GM21717 (cell line): ENCODE data around the gene VAT1L.

Source experiments
- ATAC-seq: cut with Tn5 transposase; IDR thresholded peaks from one replicate; pipeline ENCODE4 v1.9.1; 2021; ENCODE audit warnings: mild to moderate bottlenecking, moderate library complexity; ENCODE audit not compliant: unreplicated experiment

The VAT1L gene

DNA sequence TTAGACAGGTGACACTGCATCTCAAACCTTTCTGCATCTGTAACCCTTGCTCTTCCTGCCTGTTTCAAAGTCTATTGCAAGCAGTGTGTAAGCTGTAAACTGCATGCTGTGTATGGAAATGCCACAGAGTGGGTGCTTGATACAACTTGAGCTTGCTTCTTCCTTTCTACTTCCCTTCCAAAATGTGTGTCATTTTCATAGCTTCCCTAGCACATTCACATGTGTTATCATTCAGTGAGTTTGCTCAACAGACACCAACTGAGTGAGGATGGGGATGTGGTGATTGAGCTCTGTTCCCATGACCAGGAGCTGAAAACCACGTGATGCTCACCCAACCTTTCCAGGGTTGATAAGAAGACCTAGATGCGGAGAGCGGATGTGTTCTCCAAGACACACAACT, 111.1 kb downstream of the VAT1L start:
- no peak for ATAC-seq

DNA sequence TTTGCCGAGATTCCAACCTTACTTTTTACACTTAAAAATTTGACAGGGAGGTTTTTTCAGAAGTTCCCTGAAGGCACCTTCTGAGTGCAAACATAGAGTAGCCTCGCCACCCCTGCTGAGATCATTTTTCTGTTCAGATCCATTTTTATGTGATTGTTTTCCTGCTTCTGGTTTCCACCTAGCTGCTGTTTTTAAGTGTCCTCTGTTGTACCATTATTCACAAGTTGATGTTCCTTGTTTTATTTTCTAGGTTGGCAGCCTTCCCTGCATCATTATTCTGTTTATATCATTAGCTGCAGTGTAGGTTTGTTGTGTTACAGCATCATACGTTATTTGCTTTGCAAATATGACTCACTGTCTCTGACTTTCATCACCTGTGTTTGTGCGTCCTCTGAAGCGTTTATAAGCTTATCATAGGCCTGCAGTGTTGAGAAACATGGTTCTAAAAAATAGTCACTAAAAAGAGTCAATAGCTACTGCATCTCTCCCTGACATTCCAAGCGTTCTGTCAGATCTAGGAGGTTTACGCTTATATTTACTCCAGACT, 117.1 kb downstream of the VAT1L start:
- ATAC-seq, result no peak

DNA sequence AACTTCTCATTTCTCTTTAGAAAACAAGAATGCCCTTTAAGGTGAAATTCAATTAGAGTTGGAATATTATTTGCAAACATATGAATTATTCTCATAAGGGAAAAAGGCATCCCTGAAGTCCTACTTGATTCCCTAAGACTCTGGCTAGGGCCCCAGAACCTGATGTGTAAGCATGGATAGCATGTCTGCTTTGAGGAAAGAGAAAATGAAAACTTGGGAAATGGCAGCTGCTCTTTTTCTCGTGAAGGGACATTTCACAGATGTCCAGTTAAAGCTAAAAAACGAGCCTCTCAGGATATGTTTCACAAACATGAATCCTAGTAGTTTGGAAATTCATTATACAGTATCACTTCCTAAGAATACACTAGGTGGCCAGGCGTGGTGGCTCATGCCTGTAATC, 121.7 kb downstream of the VAT1L start:
- no peak for ATAC-seq

DNA sequence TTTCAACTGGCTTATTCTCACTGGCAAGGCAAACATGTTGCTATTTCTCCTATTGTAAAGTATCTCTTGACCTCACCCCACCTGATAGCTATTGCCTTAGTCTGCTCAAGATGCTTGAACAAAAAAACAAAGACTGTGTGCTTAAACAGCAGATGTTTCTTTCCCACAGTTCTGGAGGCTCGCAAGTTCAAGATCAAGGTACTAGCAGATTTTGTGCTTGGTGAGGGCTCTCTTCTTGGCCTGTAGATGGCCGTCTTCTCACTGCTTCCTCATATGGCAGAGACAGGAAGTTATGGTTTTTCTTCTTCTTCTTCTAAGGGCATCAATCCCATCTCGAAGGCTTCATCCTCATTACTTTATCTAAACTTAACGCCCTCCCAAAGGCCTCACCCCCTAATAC, 124.3 kb downstream of the VAT1L start:
- no peak for ATAC-seq

DNA sequence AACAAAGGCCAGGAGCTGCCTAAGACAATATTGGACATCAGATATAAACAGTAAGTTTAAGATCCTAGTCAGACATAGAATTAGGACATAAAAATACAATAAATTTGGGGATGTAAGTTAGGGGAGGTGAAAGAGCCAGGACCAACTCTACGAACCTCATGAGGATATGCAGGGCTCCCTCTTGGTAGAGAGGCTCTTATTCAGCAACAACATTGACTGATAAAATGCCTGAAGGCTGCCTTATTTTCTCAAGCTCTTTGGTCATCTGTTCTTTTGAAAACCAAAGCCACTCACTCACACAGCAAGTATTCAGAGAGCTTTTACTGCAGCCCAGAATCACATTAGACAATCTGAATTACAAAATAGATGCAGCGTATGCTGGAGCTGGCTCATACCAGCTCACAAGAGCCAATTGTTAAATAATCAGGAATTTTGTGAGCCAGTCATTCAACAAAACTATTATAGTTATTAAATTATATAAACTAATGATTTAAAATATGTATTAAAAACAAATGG, 125.4 kb downstream of the VAT1L start:
- ATAC-seq, result no peak

DNA sequence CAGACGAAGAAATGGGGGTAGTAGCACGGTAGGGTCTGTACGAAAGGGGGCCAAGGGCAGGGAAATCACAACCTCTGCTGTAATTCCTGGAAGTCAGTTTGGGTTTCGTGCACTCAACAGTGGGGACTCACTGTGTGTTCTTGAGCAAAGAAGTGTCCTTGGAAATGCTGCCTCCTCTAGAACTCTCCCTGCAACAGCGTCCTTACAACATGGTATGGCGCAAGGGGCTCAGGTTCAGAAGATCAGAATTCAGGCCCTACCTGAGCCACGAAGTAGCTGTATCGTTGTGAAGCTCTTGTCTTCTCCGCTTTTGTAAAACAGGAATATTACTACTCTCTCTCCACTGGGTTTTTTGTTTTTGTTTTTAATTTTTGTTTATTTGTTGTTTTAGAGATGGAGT, 127.7 kb downstream of the VAT1L start:
- ATAC-seq, result no peak

DNA sequence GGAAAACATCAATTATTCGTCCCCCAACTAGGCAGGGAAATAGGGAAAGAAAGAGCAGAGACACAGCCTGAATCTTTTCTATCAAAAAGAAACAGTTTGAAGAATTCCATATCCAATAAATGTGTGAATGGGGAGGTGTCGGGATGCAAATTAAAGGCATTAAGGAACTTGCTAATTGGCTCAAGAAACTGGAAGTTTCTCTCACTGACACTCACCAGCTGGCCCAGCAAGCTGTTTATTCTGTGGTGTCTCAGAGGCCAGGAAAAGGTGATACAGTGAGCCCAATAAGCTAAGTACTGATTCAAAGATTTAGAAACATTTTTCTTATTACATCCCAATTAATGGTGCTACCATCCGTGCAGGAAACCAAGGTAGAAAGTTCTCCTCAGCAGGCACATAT, 129.6 kb downstream of the VAT1L start:
- no peak for ATAC-seq

DNA sequence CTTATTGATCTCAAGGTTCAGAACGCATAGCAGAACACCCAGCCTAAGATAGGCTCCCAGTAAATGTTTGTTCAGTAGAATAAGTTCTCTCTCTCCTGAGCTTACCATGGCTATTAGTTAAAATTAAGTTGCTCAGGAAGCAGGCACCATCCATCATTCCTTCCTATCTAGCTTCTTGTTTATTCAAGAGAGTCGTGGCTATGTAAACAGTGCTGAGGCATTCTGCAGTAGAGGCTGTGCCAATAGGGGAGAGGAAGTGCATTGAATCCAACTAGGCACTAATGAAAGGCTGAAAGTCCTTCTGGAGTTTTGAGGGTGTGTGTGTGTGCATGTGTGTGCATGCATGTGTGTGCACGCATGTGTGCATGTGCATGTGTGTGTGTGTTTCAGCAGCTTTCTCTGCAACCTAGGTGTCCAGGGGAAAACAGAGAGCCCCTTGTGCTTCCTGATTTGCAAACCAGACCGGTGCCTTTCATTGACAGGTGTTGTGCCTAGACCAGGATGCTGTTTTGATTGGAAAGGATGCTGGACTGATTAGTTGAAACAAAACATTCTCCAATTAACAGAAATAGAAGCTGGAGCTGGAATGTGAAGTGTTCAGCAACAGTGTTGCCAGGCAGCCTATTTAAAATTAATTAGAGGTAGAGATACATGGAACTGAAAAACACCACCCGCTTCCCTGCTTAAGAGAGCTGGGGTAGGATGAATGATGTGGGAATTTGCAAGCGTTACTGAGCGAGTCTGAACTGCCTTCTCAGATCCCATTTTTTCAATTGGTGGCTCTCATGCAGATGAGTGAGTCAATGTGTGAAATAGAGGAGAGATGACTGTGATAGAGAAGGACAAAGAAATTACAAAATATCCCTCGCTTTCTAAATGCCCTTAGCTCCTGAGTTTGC, 130.7 kb downstream of the VAT1L start:
- ATAC-seq, result no peak

DNA sequence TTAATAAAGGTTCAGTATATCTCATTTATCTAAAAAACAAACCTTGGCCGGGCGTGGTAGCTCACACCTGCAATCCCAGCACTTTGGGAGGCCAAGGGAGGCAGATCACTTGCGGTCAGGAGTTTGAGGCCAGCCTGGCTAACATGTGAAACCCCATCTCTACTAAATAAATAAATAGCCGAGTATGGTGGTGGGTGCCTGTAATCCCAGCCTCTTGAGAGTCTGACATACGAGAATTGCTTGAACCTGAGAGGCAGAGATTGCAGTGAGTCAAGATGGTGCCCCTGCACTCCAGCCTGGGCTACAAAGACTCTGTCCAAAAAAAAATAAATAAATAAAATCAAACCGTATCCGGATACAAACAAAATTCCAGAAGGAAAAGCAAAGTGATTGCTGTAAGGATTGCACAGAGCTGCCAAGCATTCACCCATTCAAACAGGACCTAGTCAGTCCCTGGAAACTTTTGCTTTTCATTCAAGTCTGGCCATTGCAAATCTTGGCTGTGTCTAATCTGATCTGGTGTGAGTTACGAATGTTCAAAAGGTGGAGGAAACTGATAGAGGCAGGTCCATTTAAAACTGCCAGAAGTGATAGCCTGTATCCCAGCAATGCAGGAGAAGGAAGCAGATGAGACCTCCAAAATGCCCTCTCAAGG, 131.5 kb downstream of the VAT1L start:
- no peak for ATAC-seq

DNA sequence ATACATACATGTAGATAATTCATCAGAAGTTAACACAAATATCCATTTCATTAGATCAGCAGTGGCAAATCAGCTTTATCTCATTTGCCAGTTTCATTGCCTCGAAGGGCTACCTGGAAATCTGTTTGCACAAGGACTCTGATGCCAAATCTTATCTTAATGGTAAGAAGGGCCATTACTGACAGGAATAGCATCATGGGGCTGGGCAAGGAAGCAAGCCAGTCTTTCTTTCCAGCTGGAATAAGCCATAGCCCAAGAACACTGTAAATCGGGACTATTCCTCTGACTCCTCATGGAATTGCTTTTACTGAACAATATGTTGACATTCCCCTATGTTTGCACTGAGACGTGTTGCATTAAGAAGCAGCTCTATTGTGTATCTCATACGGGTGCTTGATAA, 132.6 kb downstream of the VAT1L start:
- ATAC-seq, result no peak

DNA sequence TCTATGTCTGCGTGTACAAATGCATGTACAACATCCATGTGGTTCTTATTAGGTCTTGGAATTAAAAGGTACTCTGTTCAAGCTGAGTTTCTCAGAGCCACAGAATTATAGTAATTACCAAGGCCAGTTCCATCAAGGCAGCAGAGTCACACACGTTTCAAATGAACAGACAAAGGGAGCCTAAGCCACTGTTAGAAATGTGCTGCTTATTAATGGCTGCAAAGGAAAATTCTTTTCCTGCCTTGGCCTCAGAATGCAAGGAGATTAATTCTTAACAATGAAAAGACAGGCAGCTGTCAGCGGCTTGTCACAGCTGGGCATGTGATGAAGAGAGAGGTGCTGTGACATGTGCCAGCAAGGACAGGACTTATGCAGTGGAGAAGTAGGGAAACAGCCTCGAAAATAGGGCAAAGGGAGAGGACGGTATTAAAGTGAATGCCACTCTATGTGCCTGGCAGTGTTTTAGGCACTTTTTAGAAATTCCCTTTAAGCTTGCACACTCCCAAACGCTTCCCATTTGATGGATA, 133.9 kb downstream of the VAT1L start:
- no peak for ATAC-seq

DNA sequence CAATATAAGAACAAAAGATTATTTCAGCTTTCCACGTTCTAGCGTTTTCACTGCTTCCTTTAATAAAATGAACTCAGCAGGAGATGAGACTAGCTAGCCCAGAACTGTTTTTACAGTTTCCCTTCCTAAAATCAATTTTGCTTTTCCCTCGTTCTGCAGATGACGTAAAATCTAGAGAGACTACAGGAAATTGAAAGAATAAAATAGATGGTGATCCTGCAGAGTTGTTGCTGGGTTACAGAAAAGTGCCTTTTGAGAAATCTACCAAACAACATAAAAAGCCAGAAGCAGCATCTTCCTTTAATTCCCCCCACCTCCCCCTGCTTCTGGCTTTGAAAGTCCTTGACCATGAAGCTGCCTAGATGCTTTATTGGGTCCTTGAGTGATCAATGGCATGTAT, 137.2 kb downstream of the VAT1L start:
- ATAC-seq, result no peak

DNA sequence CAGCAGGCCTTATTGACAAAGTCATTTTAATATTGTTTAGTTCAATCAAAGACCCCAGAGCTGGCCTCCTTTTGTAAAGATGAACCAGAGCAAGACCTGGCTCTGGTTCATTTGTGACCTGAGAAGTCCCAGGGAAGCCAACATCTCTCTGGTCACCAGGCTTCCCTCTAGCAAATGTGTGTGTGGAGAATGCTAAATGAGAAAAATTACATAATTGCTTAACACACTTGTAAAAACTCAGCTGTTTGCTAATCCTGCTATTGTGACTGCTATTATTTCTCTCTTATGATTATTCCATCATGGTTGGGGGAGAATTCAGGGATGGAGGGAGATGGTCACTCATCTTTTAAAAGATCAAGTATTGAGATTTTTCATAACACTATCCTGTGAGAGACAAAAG, 139.7 kb downstream of the VAT1L start:
- no peak for ATAC-seq

DNA sequence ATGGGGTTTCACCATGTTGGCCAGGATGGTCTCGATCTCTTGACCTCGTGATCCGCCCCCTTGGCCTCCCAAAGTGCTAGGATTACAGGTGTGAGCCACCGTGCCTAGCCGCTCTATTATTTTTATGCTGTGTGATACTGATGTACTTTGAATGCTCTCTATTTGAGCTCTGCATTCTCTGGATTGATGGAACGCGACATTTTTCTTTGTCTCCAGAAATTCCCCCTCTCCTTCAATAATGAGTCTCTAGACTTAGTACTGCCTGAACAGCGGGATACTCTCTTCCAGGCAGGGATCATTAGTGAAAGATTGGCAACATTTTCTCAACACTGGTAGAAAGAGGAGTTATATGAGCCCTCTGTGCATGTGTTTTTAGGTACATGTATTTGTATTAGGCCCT, 140.6 kb downstream of the VAT1L start:
- ATAC-seq, result no peak

DNA sequence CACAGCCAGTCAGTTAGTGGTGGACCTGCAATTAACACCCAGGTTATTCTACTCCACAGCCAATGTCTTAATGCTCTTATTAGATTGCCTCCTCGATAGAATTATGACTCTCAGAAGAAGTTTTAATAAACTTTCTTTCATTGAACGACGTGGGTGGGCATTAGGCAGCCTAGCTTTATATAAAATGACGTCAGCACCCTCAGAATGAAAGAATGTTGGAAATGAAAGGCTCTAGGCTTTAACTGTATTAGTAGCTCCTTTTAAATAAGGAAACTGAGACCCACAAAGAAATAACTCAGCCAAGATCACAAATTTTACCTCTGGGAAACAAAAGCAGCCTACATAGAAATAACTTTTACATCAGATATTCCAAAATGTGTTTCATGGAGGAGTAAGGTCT, 142.7 kb downstream of the VAT1L start:
- no peak for ATAC-seq

DNA sequence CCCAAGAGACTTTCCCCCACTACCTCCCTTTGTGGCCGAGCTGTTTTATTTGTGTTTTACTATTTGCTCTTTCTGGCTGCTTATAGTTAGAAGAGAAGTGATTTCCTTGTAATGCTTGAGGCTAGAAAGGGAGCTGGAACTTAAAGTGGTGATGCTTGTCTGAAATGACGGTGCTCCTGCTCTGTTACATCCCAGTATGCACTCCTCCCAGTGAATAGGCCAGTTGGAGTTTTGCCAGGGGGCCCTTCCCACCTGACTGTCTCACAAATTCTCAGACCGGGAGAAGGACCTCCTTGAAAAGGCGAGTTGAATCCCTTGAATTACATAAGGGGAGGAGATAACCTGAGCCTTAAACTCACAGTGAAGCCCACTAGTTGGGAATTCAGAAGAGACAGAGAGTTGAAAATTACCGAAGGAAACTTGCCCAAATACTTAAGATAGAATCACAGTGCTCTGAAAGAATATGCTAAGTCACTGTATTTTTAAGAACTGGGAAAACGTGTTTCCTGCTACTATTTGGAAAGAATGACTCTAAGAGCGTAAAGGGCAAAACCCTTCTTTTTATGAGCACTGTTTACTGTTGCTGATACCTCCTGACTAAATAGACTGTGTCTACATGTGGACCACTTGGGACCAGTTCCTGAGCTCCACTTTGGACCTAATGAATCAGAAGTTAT, 149.2 kb downstream of the VAT1L start:
- no peak for ATAC-seq

DNA sequence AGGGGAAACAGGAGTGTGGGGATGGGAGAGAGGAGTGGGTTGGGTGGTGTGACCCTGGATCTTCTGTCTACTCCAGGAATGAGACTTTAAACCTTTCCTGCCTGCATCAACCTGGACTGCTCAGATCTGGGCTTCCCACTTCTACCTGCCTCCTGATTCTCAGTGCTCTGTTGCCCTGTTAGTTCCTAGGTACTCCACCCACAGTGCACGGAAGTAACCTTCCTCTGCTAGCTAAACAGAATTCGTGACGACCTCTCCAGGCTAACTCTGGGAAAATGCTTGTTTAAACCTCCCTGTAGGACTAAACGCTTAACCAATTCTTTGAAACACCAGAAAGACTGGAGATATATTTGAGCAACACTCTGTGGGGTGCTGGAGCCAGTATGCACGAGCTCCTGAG, 150.5 kb downstream of the VAT1L start:
- no peak for ATAC-seq

DNA sequence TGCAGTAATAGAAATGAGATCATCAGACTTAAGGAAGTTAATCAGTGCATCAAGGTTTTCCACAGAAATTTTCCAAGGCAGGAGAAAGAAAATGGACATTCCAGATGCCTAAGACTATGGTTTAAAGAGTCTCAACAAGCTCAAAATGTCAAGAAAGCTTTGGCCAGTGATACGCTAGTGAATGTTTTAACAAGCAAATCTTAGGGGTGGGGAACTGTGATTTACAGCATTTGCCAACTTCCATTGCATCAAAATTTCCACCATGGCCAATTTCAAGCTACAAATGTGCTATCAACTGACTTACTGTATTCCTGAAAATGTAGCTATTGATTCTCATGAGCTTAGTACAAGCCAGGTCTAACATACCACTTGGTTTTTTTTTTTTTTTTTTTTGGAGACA, 151.6 kb downstream of the VAT1L start:
- no peak for ATAC-seq

DNA sequence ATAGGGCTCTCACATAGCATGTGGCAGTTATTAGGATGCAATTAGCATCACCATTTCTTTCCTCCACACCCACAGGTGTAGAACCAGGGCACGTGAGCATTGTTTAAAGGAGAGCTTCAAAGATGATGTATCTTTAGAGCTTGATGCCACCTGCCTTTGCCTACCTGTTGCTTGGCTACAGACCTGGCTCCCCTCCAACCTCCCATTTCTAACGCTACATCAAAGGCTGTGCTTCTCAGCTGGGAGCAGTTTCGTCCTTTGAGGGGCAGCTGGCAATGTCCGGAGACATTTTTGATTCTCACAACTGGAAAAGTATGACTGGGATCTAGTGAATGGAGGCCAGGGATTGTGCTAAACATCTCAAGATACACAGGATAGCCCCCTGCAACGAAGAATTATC, 155.4 kb downstream of the VAT1L start:
- ATAC-seq, result no peak

DNA sequence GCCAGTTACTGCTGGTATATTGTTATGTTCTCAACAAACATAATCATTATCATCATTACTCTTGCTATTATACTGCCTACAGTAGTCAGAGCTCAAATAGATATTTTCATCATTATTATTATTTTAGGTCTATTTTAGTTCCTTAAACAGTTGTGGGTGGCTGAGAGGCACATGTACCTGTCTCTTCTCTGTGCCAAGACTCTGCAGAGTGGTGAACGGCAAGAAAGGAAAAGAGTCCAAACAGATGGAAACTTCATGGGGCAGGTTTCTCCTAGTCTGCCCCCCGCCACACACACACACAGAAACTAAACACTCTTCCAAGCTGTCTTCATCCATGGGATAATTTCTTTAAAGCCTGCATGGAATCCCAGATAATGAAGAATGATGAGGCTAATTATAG, 156.3 kb downstream of the VAT1L start:
- ATAC-seq, result no peak

DNA sequence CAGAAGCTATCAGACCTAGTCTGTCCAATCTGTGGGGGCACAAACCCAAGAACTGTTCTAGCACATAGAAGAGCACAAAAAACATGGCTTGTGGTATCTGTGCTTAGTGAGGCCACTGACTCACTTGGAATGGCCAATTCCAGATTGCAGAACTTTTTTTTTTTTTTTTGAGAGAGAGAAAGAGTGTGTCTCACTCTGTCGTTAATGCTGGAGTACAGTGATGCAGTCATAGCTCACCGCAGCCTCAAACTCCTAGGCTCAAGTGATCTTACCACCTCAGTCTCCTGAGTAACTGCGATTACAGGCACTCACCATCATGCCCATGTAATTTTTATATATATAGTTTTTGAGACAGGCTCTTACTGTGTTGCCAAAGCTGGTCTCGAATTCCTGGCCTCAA, 156.8 kb downstream of the VAT1L start:
- no peak for ATAC-seq
